Mammary epithelial cell (primary cell): ENCODE data around the gene LRBA.

Experiments used
- EZH2 ChIP-seq: IDR thresholded peaks from 2 replicates; pipeline ENCODE4 v1.6.1; 2012; ENCODE audit warnings: low read length, inconsistent platforms, borderline replicate concordance
- TF ChIP-seq, protein P1 (sequence below), 2 donors: IDR thresholded peaks in 1 of 2; conservative IDR thresholded peaks in 1 of 2; 2 replicates each; pipeline ENCODE4 v1.5.1; 2011 to 2012; ENCODE audit warnings: inconsistent platforms in 2 of 2, low read length in 2 of 2, mild to moderate bottlenecking in 2 of 2, control low read depth in 1 of 2, low read depth in 1 of 2; ENCODE audit not compliant: insufficient read depth in 1 of 2; ENCODE audit errors: extremely low read depth in 1 of 2

- TF ChIP-seq EZH2, result no peak
- TF ChIP-seq, protein P1, sequence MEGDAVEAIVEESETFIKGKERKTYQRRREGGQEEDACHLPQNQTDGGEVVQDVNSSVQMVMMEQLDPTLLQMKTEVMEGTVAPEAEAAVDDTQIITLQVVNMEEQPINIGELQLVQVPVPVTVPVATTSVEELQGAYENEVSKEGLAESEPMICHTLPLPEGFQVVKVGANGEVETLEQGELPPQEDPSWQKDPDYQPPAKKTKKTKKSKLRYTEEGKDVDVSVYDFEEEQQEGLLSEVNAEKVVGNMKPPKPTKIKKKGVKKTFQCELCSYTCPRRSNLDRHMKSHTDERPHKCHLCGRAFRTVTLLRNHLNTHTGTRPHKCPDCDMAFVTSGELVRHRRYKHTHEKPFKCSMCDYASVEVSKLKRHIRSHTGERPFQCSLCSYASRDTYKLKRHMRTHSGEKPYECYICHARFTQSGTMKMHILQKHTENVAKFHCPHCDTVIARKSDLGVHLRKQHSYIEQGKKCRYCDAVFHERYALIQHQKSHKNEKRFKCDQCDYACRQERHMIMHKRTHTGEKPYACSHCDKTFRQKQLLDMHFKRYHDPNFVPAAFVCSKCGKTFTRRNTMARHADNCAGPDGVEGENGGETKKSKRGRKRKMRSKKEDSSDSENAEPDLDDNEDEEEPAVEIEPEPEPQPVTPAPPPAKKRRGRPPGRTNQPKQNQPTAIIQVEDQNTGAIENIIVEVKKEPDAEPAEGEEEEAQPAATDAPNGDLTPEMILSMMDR (conservative IDR thresholded peaks at IDR 0.05 in 1 of 2, IDR thresholded peaks at IDR 0.05 in 1 of 2; ENCODE audit: extremely low read depth in 1 of 2, insufficient read depth in 1 of 2, low read depth in 1 of 2, low read length in 2 of 2), result no peak
These were observed 753.5 kb downstream of the LRBA start for GRCh38 chr4:150261571-150261970.
